Measurements from ENCODE around the gene HMGN4. TPM values are rescaled to one million over a fixed set of nuclear protein-coding genes. Genes with fewer than 3 reads are reported as not detected.
A peak's percentile ranks its signal among the peaks of the same experiment; 100 is the strongest.

Gene HMGN4
- total RNA-seq, 2 donors from 2014 or later = 24.4 to 37.1 TPM

GRCh38 chr6:26555505-26556262 is 17.5 kb downstream of the HMGN4 start:
- no peak overlapping the region for H3K4me3 ChIP-seq
- no peak for TF ChIP-seq CTCF (IDR thresholded peaks at IDR 0.05)
- TF ChIP-seq POLR2A (IDR thresholded peaks at IDR 0.05) = no peak
- 50 to 51% methylated on average over 19 of the region's 19 CpGs for WGBS, 2 donors
- DNase-seq (no peak), ATAC-seq (no peak)
- intact Hi-C loops (cut with DNase I) = no loop called here
- H3K27ac ChIP-seq = no peak overlapping the region
- no peaks in the 10 kb centered on the region for H3K9me3 ChIP-seq
- no peaks in the 10 kb centered on the region for H3K36me3 ChIP-seq (replicated peaks in 1 of 2; ENCODE audit: insufficient read depth in 1 of 2, low read depth in 2 of 2)
- H3K27me3 ChIP-seq = no peaks in the 10 kb centered on the region
- peaks cover 22% of the 10 kb centered on the region for H3K4me1 ChIP-seq

GRCh38 chr6:26556263-26557070 is 18.3 kb downstream of the HMGN4 start:
- no peak overlapping the region for H3K27ac ChIP-seq
- TF ChIP-seq CTCF (IDR thresholded peaks at IDR 0.05) = no peak
- TF ChIP-seq POLR2A (IDR thresholded peaks at IDR 0.05) = no peak
- 36 to 38% methylated on average over 16 of the region's 16 CpGs for WGBS, 2 donors
- no peaks in the 10 kb centered on the region for H3K36me3 ChIP-seq (replicated peaks in 1 of 2; ENCODE audit: insufficient read depth in 1 of 2, low read depth in 2 of 2)
- DNase-seq (peak in 3 of 4 donors; percentile 34 to 55 (median 51)), ATAC-seq (no peak)
- intact Hi-C loops (cut with DNase I) = no loop called here
- H3K27me3 ChIP-seq = no peaks in the 10 kb centered on the region
- H3K4me1 ChIP-seq = peaks cover 22% of the 10 kb centered on the region
- H3K4me3 ChIP-seq = no peak overlapping the region
- H3K9me3 ChIP-seq = no peaks in the 10 kb centered on the region

- ATAC-seq = no peak
- no peak overlapping the region for H3K4me3 ChIP-seq
- intact Hi-C loops (cut with DNase I) = no loop called here
- no peaks in the 10 kb centered on the region for H3K4me1 ChIP-seq
- no peak for DNase-seq
- no peaks in the 10 kb centered on the region for H3K36me3 ChIP-seq (replicated peaks in 1 of 2; ENCODE audit: insufficient read depth in 1 of 2, low read depth in 2 of 2)
- no peak overlapping the region for H3K27ac ChIP-seq
- no peaks in the 10 kb centered on the region for H3K9me3 ChIP-seq
- no peak for TF ChIP-seq CTCF (IDR thresholded peaks at IDR 0.05)
- TF ChIP-seq POLR2A (IDR thresholded peaks at IDR 0.05) = no peak
- H3K27me3 ChIP-seq = no peaks in the 10 kb centered on the region
- 81 to 85% methylated on average over 17 of the region's 17 CpGs for WGBS, 2 donors
Observed at GRCh38 chr6:26561533-26562466, 23.6 kb downstream of the HMGN4 start.

GRCh38 chr6:26563488-26563887 is 25.3 kb downstream of the HMGN4 start:
- no peak overlapping the region for H3K4me3 ChIP-seq
- no peak for TF ChIP-seq CTCF (IDR thresholded peaks at IDR 0.05)
- peaks cover 5% of the 10 kb centered on the region for H3K4me1 ChIP-seq
- H3K27me3 ChIP-seq = no peaks in the 10 kb centered on the region
- H3K9me3 ChIP-seq = no peaks in the 10 kb centered on the region
- DNase-seq = no peak
- no peaks in the 10 kb centered on the region for H3K36me3 ChIP-seq (replicated peaks in 1 of 2; ENCODE audit: insufficient read depth in 1 of 2, low read depth in 2 of 2)
- ATAC-seq = no peak
- WGBS, 2 donors = 57 to 60% methylated on average over 6 of the region's 6 CpGs
- intact Hi-C loops (cut with DNase I) = no loop called here
- H3K27ac ChIP-seq = no peak overlapping the region
